ENCODE results near the gene DNAH17. TPM values are rescaled to one million over a fixed set of nuclear protein-coding genes. Genes with fewer than 3 reads are reported as not detected.

The DNAH17 gene
- total RNA-seq, 1 donor from 2014 or later: not detected

GRCh38 chr17:78375401-78376151, 201.6 kb downstream of the DNAH17 start:
- no peak overlapping the region for H3K4me3 ChIP-seq (ENCODE audit: low read depth, low read length)
- DNase-seq (ENCODE audit: low read depth): peak; percentile 97
- no peak for TF ChIP-seq CTCF (conservative IDR thresholded peaks at IDR 0.05; ENCODE audit: low read depth, low read length)

GRCh38 chr17:78374631-78375274, 202.4 kb downstream of the DNAH17 start:
- no peak for DNase-seq (ENCODE audit: low read depth)
- no peak overlapping the region for H3K4me3 ChIP-seq (ENCODE audit: low read depth, low read length)
- no peak for TF ChIP-seq CTCF (conservative IDR thresholded peaks at IDR 0.05; ENCODE audit: low read depth, low read length)

GRCh38 chr17:78374189-78374588, 203.0 kb downstream of the DNAH17 start:
- no peak for TF ChIP-seq CTCF (conservative IDR thresholded peaks at IDR 0.05; ENCODE audit: low read depth, low read length)
- no peak overlapping the region for H3K4me3 ChIP-seq (ENCODE audit: low read depth, low read length)
- no peak for DNase-seq (ENCODE audit: low read depth)

Other genes with a start within 250 kb of the DNAH17 start
- gene SOCS3, start 217.3 kb downstream of the DNAH17 start, total RNA-seq: 42.8 and 69.2 TPM in 2 replicates
- 28.7 and 40.6 TPM in 2 replicates for gene PGS1, start 198.7 kb downstream of the DNAH17 start, total RNA-seq
- gene CYTH1, start 204.9 kb upstream of the DNAH17 start, total RNA-seq: 16.8 and 26.4 TPM in 2 replicates